Lower leg skin (tissue), 3 donors: ENCODE measurements around the gene TNFRSF8.

Experiments
- POLR2A ChIP-seq, 2 donors: fragments of 450-650 bp; IDR thresholded peaks; one replicate each; pipeline ENCODE4 v1.6.1; 2016 to 2017; ENCODE audit warnings: antibody characterized with exemption in 2 of 2, mild to moderate bottlenecking in 1 of 2, moderate library complexity in 1 of 2
- TF ChIP-seq, protein P1 (sequence below), 3 donors: fragments of 450-650 bp; IDR thresholded peaks; one replicate each; pipeline ENCODE4 v1.5.1; 2016; ENCODE audit warnings: antibody characterized with exemption in 3 of 3, mild to moderate bottlenecking in 3 of 3, moderate library complexity in 2 of 3

- TF ChIP-seq, protein P1, sequence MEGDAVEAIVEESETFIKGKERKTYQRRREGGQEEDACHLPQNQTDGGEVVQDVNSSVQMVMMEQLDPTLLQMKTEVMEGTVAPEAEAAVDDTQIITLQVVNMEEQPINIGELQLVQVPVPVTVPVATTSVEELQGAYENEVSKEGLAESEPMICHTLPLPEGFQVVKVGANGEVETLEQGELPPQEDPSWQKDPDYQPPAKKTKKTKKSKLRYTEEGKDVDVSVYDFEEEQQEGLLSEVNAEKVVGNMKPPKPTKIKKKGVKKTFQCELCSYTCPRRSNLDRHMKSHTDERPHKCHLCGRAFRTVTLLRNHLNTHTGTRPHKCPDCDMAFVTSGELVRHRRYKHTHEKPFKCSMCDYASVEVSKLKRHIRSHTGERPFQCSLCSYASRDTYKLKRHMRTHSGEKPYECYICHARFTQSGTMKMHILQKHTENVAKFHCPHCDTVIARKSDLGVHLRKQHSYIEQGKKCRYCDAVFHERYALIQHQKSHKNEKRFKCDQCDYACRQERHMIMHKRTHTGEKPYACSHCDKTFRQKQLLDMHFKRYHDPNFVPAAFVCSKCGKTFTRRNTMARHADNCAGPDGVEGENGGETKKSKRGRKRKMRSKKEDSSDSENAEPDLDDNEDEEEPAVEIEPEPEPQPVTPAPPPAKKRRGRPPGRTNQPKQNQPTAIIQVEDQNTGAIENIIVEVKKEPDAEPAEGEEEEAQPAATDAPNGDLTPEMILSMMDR (IDR thresholded peaks at IDR 0.05): no peak
- TF ChIP-seq POLR2A (IDR thresholded peaks at IDR 0.05): no peak
Observed at GRCh38 chr1:12114340-12114683, 51.2 kb downstream of the TNFRSF8 start.
